Heart left ventricle (tissue), 16 donors: Measurements from ENCODE around the gene MARS1. TPM values are rescaled to one million over a fixed set of nuclear protein-coding genes. Genes with fewer than 3 reads are reported as not detected.

Source experiments
- ATAC-seq, 4 donors: fragments of 200-7000 bp; cut with Tn5 transposase; one replicate each; pipeline ENCODE4 v1.9.1; 2020 to 2022; ENCODE audit warnings: moderate library complexity in 4 of 4, mild to moderate bottlenecking in 3 of 4, moderate number of reproducible peaks in 1 of 4
- DNase-seq, 5 donors: peaks; one replicate each; pipeline ENCODE4 v3.0.0-alpha.2; 2020
- H3K27ac ChIP-seq, 12 donors: fragments of 200-600 bp; sonication (generic) in 4 of 12; one replicate each; pipeline versions ENCODE4 v1.5.0 to v1.8.0; 2016 to 2022; ENCODE audit warnings: mild to moderate bottlenecking in 2 of 12
- H3K27me3 ChIP-seq, 9 donors: fragments of 200-600 bp; sonication (generic) in 2 of 9; one replicate each; pipeline versions ENCODE4 v1.5.1 to v1.8.0; 2016 to 2022; ENCODE audit warnings: mild to moderate bottlenecking in 3 of 9
- H3K36me3 ChIP-seq, 9 donors: fragments of 200-600 bp; sonication (generic) in 2 of 9; one replicate each; pipeline versions ENCODE4 v1.5.0 to v1.8.0; 2018 to 2022; ENCODE audit warnings: mild to moderate bottlenecking in 2 of 9
- H3K4me1 ChIP-seq, 12 donors: fragments of 200-600 bp; sonication (generic) in 4 of 12; one replicate each; pipeline versions ENCODE4 v1.5.0 to v1.8.0; 2016 to 2022; ENCODE audit warnings: mild to moderate bottlenecking in 3 of 12
- H3K4me3 ChIP-seq, 12 donors: fragments of 200-600 bp; sonication (generic) in 4 of 12; one replicate each; pipeline versions ENCODE4 v1.5.0 to v1.8.0; 2017 to 2022; ENCODE audit warnings: mild to moderate bottlenecking in 9 of 12, moderate library complexity in 4 of 12
- H3K9me3 ChIP-seq, 12 donors: fragments of 200-600 bp; sonication (generic) in 4 of 12; one replicate each; pipeline versions ENCODE4 v1.5.0 to v1.8.0; 2016 to 2022; ENCODE audit warnings: mild to moderate bottlenecking in 1 of 12
- POLR2A ChIP-seq, 2 donors: fragments of 450-650 bp; IDR thresholded peaks; one replicate each; pipeline ENCODE4 v1.6.1; 2017; ENCODE audit warnings: antibody characterized with exemption in 2 of 2, mild to moderate bottlenecking in 2 of 2, moderate library complexity in 2 of 2
- WGBS, 4 donors: extraction: QIAGEN DNeasy Blood & Tissue Kit in 2 of 4; methylation state at CpG; one replicate each; pipeline versions ENCODE4 v1.1.5 to v1.1.7; 2013 to 2018; 5-methylcytosine and 5-hydroxymethylcytosine counted together
- intact Hi-C, 10 donors: fragments of 100-400 bp; cut with DNase I; formaldehyde crosslinking; loops; one replicate each; pipeline versions ENCODE4 v1.11.1 to v1.14.2; 2022
- polyA plus RNA-seq, 2 donors: library from polyadenylated mRNA; stranded (reverse); fragments of 200-250 nt; gene quantifications; one replicate each; pipeline ENCODE4 v1.2.3, GENCODE V29; 2013
- total RNA-seq, 9 donors: library from RNA; depleted of rRNA in 2 of 9; stranded (reverse); fragments of >200 nt in 2 of 9; fragmentation: NEBNext Ultra II Directional in 3 of 9; extraction: Animal tissue kit (Norgen Biotek cat#: 25700) in 3 of 9; gene quantifications; one replicate each; pipeline versions ENCODE4 v1.1.0 to v1.2.4, GENCODE V29; 2016 to 2023
- TF ChIP-seq, protein P1 (sequence below), 12 donors: fragments of 200-600 bp; sonication (generic) in 4 of 12; IDR thresholded peaks; one replicate each; pipeline versions ENCODE4 v1.5.0 to v1.8.0; 2018 to 2022; ENCODE audit warnings: antibody characterized with exemption in 12 of 12, mild to moderate bottlenecking in 5 of 12
- donor health status: ischemic (EF 13 %, LVEDD 7.1; RV severe dilation, severe dysfunction).
- donor health status: healthy with polysubstance abuse.
- donor health status: DM: no; HTN: yes; CAD: no.
- donor health status: DM: no; HTN: no; CAD: no.
- donor health status: ischemic (EF 25% LVEDD 6.9; RV normal size, moderate dysfunction).
- donor health status: ischemic (EF 25% LVEDD 5.7; RV mildly dilated, moderate dysfunction).
- donor health status: healthy.
- donor health status: DM: yes; HTN: yes; CAD: no.
- donor health status: ischemic (EF 35%, LVEDD 5.7; RV mildly dilated, moderate dysfunction).
- donor health status: nonischemic (EF 11% LVEDD 7.7; RV severe dilation, severe dysfunction).
- donor health status: DM: yes; HTN: yes; CAD: no.
- donor health status: PGD.
- donor health status: ischemic (EF 29% LVEDD 5.4; RV normal size, mild dysfunction).
- donor health status: nonischemic (EF 23%, LVEDD 6.1; RV moderate dilation, normal function).

MARS1 gene
- total and polyA plus RNA-seq, 11 donors: 36.8 to 109 (median 74.9) TPM

DNA sequence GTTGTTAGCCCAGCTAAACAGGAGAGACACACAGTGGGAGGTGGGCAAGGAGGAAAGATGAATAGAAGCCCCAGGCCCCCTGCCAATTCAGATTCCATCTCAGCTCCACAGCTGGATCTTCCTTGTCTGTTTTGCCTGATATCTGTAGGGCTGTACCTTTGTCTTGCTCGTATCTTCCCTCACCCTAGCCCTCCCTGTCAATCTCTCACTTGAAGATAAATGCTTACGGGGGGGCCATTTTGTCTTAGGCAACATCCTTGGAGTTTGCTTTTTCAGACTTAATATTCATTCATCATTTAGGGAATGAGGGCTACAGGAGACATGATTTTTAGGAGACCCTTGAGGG, 64.4 kb downstream of the MARS1 start:
- TF ChIP-seq, protein P1, sequence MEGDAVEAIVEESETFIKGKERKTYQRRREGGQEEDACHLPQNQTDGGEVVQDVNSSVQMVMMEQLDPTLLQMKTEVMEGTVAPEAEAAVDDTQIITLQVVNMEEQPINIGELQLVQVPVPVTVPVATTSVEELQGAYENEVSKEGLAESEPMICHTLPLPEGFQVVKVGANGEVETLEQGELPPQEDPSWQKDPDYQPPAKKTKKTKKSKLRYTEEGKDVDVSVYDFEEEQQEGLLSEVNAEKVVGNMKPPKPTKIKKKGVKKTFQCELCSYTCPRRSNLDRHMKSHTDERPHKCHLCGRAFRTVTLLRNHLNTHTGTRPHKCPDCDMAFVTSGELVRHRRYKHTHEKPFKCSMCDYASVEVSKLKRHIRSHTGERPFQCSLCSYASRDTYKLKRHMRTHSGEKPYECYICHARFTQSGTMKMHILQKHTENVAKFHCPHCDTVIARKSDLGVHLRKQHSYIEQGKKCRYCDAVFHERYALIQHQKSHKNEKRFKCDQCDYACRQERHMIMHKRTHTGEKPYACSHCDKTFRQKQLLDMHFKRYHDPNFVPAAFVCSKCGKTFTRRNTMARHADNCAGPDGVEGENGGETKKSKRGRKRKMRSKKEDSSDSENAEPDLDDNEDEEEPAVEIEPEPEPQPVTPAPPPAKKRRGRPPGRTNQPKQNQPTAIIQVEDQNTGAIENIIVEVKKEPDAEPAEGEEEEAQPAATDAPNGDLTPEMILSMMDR (IDR thresholded peaks at IDR 0.05): no peak
- TF ChIP-seq POLR2A (IDR thresholded peaks at IDR 0.05): no peak
- 65 to 76% (median 66%) methylated on average over 2 of the region's 2 CpGs for WGBS, 4 donors
- Histone ChIP-seq H3K4me3 (no peak overlapping the region), H3K36me3 (no peaks in the 10 kb centered on the region), H3K4me1 (peaks cover 0 to 15% (median 6%) of the 10 kb centered on the region in 12 donors), H3K27me3 (peaks cover 0 to 42% (median 22%) of the 10 kb centered on the region in 9 donors), H3K27ac (no peak overlapping the region), H3K9me3 (no peaks in the 10 kb centered on the region)
- intact Hi-C loops: no loop called here
- DNase-seq (no peak), ATAC-seq (no peak)

DNA sequence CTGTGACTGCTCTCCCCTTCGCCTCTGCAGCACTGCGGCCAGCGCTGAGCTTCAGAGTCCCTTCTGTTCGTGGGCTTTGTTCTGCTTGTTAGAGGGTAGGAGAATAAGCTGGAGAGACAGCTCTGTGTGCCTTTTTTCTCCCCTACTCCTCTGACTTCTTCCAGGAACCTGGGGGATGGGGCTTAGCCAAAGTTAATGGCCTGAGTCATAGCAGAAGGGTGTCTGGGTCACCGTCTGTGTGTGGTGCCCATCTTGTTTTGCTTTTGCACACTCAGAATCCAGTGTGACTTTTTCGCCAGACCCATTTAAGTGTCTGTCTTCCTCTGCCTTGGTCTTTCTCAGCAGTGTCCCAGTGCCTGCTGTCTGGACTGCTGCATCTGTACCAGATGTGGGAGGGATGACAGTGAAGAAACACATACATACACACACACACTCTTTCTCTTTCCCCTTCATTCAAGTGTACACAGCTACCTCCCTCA, 65.0 kb downstream of the MARS1 start:
- Histone ChIP-seq H3K27ac (no peak overlapping the region), H3K4me3 (no peak overlapping the region), H3K9me3 (no peaks in the 10 kb centered on the region), H3K27me3 (peaks cover 0 to 42% (median 22%) of the 10 kb centered on the region in 9 donors), H3K36me3 (no peaks in the 10 kb centered on the region), H3K4me1 (peaks cover 0 to 10% (median 6%) of the 10 kb centered on the region in 12 donors)
- no peak for DNase-seq
- intact Hi-C loops: no loop called here
- TF ChIP-seq POLR2A (IDR thresholded peaks at IDR 0.05): no peak
- ATAC-seq: no peak
- WGBS, 4 donors: 52 to 58% (median 54%) methylated on average over 6 of the region's 6 CpGs

DNA sequence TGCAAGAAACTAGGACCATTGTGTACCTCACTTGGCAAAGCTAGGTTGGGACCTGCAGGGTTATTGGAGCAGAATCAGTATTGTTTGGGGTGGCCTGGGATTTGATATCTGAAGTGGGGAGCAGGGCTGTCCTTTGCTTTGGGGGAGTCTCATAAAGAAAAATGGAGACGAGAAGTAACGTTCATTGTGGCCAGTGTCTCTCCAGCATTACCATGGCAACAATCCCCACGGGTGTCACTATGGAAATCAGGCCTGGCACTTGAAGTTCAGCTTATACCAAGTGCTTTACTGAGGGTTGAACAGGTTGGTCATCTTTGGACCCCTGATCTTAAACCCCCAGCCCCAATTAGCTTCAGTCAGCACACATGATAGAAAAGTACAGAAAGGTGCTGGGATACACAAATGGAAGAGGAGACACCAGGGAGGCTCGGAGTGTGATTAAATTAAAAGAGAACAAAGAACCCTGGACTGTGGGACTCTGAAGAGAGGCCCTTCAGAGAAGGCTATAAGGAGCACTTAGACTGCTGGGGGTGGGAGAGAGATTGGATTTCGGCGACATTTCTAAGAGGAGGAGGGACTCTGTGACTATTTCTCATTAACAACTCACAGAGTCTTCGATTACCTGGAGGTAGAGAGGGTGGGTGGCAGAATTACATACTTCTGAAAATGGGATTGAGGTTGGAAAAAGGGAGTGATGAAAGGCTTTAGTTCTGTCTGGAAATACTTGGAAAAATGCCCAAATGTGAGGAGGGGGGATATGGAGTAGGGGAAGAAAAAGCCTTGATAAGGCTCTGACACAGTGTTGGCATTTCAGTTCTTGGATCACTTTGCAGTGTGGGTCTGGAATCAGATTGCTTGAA, 65.7 kb downstream of the MARS1 start:
- Histone ChIP-seq H3K4me1 (peaks cover 0 to 10% (median 6%) of the 10 kb centered on the region in 12 donors), H3K4me3 (no peak overlapping the region), H3K27ac (no peak overlapping the region), H3K9me3 (no peaks in the 10 kb centered on the region), H3K27me3 (peaks cover 0 to 38% (median 20%) of the 10 kb centered on the region in 9 donors), H3K36me3 (no peaks in the 10 kb centered on the region)
- WGBS, 4 donors: 53 to 61% (median 59%) methylated on average over 7 of the region's 7 CpGs
- no peak for ATAC-seq
- TF ChIP-seq POLR2A (IDR thresholded peaks at IDR 0.05): no peak
- TF ChIP-seq, protein P1 (IDR thresholded peaks at IDR 0.05): no peak
- DNase-seq: no peak
- intact Hi-C loops: no loop called here

DNA sequence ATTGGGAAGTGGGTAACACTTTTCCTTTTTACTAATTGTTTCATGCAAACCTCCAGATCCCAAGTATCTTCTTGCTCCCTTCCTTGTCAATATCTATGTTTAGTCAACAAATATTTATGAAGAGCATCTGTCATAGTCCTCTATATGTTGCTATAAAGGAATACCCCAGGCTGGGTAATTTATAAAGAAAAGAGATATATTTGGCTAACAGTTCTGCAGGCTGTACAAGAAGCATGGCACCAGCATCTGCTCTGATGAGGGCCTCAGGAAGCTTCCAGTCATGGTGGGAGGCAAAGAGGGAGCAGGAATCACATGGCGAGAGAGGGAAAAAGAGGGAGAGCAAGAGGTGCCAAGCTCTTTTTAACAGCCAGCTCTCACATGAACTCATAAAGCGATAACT, 66.6 kb downstream of the MARS1 start:
- intact Hi-C loops: no loop called here
- H3K4me1 ChIP-seq: peaks cover 0 to 9% (median 6%) of the 10 kb centered on the region in 12 donors
- H3K27me3 ChIP-seq: peaks cover 0 to 29% (median 13%) of the 10 kb centered on the region in 9 donors
- no peak overlapping the region for H3K4me3 ChIP-seq
- ATAC-seq (no peak), DNase-seq (no peak)
- no peaks in the 10 kb centered on the region for H3K9me3 ChIP-seq
- no peak for TF ChIP-seq POLR2A (IDR thresholded peaks at IDR 0.05)
- TF ChIP-seq, protein P1 (IDR thresholded peaks at IDR 0.05): no peak
- H3K36me3 ChIP-seq: no peaks in the 10 kb centered on the region
- no peak overlapping the region for H3K27ac ChIP-seq
- 88 to 95% (median 90%) methylated on average over 2 of the region's 2 CpGs for WGBS, 4 donors
